ENCODE measurements around the gene ANKRD34C. TPM values are rescaled to one million over a fixed set of nuclear protein-coding genes. Genes with fewer than 3 reads are reported as not detected.

Gene ANKRD34C
- total RNA-seq, 4 donors from 2014 or later, result not detected

- ATAC-seq (ENCODE audit: low FRiP score) (no peak), DNase-seq (ENCODE audit: low spot score) (no peak)
- TF ChIP-seq CTCF (IDR thresholded peaks at IDR 0.05), result no peak
These were observed 39.4 kb downstream of the ANKRD34C start for GRCh38 chr15:79321876-79322275.

GRCh38 chr15:79322306-79322705 lies 39.8 kb downstream of the ANKRD34C start:
- TF ChIP-seq CTCF (IDR thresholded peaks at IDR 0.05), result no peak
- ATAC-seq (ENCODE audit: low FRiP score) (no peak), DNase-seq (ENCODE audit: low spot score) (no peak)

GRCh38 chr15:79322945-79323344 lies 40.4 kb downstream of the ANKRD34C start:
- DNase-seq (ENCODE audit: low spot score) (no peak), ATAC-seq (ENCODE audit: low FRiP score) (no peak)
- no peak for TF ChIP-seq CTCF (IDR thresholded peaks at IDR 0.05)

GRCh38 chr15:79329171-79329611 lies 46.7 kb downstream of the ANKRD34C start:
- DNase-seq (ENCODE audit: low spot score), result no peak
- no peak for ATAC-seq (ENCODE audit: low FRiP score)
- no peak for TF ChIP-seq CTCF (IDR thresholded peaks at IDR 0.05)

Other genes with a start within 250 kb of the ANKRD34C start
- under 1 TPM in 3 of 4 donors, not detected in 1; 0.13 to 0.32 (median 0.24) TPM for gene RASGRF1, start 191.9 kb upstream of the ANKRD34C start, total RNA-seq
- gene TMED3, start 28.4 kb downstream of the ANKRD34C start, total RNA-seq, result 10 to 100 TPM; 32.9 to 42.4 (median 34.6) TPM
- under 1 TPM; 0.24 to 0.47 (median 0.42) TPM for gene MINAR1, start 149.6 kb downstream of the ANKRD34C start, total RNA-seq

Measured in omental fat pad (tissue), 4 donors.